ENCODE results near the gene HOXA13.

DNA sequence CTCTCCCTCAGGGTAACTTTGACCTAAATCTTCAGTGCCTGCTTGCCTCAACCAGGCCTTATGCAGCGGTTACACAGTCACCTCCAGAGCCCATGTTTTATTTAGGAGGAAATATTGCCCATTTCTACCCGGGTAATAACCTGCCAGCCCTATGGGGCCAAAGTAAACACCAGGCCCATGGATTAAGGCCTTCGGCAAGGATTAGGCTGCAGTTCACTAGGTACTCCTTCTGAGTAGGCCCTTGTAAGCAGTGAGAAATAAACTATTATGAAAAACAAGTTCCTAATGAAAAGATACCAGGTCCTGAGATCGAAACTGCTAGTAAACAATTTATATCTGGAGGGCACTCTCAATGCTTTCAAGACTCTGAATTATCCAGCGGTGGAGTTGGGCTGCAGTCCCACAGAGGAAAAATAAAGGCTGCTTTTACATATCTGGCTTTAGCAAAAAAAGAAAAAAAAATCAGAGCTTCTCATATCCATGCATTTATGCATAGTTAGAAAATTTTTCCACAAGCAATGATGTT lies 22.0 kb downstream of the HOXA13 start:
- TF ChIP-seq, protein P1, sequence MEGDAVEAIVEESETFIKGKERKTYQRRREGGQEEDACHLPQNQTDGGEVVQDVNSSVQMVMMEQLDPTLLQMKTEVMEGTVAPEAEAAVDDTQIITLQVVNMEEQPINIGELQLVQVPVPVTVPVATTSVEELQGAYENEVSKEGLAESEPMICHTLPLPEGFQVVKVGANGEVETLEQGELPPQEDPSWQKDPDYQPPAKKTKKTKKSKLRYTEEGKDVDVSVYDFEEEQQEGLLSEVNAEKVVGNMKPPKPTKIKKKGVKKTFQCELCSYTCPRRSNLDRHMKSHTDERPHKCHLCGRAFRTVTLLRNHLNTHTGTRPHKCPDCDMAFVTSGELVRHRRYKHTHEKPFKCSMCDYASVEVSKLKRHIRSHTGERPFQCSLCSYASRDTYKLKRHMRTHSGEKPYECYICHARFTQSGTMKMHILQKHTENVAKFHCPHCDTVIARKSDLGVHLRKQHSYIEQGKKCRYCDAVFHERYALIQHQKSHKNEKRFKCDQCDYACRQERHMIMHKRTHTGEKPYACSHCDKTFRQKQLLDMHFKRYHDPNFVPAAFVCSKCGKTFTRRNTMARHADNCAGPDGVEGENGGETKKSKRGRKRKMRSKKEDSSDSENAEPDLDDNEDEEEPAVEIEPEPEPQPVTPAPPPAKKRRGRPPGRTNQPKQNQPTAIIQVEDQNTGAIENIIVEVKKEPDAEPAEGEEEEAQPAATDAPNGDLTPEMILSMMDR (IDR thresholded peaks at IDR 0.05) = no peak
- TF ChIP-seq EP300 (IDR thresholded peaks at IDR 0.05) = no peak
- no peak for TF ChIP-seq POLR2A (IDR thresholded peaks at IDR 0.05)

Data from tibial nerve (tissue), 4 donors.